Ramos (cell line): ENCODE results near the gene KCNE3.
"Not testable (repeated sequence)": the region's sequence is repeated elsewhere in the genome, so short reads cannot be mapped to it uniquely, and the experiment has no call there.

Source experiments
- in situ Hi-C: fragments of 300-500 bp; cut with MboI; formaldehyde crosslinking; loops from one replicate; pipeline ENCODE4 v1.14.3; 2022; ENCODE audit warnings: low sequenced_read_pairs; ENCODE audit not compliant: unreplicated experiment

The KCNE3 gene

GRCh38 chr11:74447720-74448119 lies 19.6 kb downstream of the KCNE3 start:
- in situ Hi-C loops = loop anchor here (5.0 to 10.0 kb wide), 2 partner anchors 193 to 480 kb away; no protein-coding TSS in a partner anchor

- in situ Hi-C loops = loop anchor here (5.0 to 10.0 kb wide), 2 partner anchors 192 to 479 kb away; no protein-coding TSS in a partner anchor
These were observed 20.8 kb downstream of the KCNE3 start for GRCh38 chr11:74446532-74446938.

- in situ Hi-C loops = loop anchor here (10.0 kb wide), 1 partner anchor 189 kb away; no protein-coding TSS in a partner anchor
These were observed 23.0 kb downstream of the KCNE3 start for GRCh38 chr11:74444173-74444826.

- in situ Hi-C loops = loop anchor here (10.0 kb wide), 1 partner anchor 188 kb away; no protein-coding TSS in a partner anchor
These were observed 24.1 kb downstream of the KCNE3 start for GRCh38 chr11:74443071-74443864.

GRCh38 chr11:74442636-74443035 lies 24.7 kb downstream of the KCNE3 start:
- in situ Hi-C loops = loop anchor here (10.0 kb wide), 1 partner anchor 188 kb away; no protein-coding TSS in a partner anchor

DNA sequence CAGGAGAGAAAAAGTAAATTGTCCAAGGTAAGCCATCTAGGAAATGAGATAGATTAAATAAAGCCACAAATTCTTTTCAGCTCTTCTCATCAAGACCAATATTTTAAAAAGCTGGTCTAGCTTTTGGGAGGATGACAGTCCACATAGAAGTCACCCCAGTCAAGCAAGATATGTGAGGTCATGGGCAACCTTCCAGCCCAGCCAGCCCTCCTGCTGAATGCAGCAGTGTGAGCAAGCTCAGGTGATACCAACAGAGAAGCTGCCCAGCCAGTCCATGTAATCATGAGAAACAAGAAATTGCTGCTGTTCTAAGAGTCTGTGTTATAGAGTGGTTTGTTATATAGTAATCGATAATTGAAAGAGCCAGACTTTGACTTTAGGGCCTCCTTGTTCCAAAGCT lies 28.7 kb downstream of the KCNE3 start:
- in situ Hi-C loops = no loop called here

GRCh38 chr11:74437441-74438042 lies 29.8 kb downstream of the KCNE3 start:
- in situ Hi-C loops = no loop called here

GRCh38 chr11:74434528-74434927 lies 32.8 kb downstream of the KCNE3 start:
- in situ Hi-C loops = no loop called here

GRCh38 chr11:74429205-74429604 lies 38.1 kb downstream of the KCNE3 start:
- in situ Hi-C loops = no loop called here

DNA sequence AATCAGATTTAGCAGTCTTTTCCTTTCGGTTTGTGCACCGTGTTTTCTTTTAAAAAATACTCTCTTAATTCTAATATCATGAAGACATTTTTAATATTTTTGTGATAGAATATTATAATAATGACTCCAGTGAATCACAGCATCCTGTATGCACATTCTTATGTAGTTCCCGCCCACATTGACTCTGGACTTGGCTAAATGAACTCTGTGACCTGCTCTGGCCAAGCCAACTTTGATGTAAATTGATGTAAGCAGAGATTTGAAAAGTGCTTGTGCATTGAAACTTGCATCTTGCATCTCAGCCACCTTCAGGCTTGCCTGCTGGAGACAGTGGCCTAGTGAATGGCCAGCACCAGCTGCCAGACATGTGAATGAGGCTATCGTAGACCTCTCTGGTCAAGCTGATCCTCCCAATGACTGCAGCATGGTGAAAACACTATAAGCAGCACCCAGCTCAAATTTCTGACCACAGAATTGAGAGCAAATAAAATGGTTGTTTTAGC lies 39.9 kb downstream of the KCNE3 start:
- in situ Hi-C loops = no loop called here

DNA sequence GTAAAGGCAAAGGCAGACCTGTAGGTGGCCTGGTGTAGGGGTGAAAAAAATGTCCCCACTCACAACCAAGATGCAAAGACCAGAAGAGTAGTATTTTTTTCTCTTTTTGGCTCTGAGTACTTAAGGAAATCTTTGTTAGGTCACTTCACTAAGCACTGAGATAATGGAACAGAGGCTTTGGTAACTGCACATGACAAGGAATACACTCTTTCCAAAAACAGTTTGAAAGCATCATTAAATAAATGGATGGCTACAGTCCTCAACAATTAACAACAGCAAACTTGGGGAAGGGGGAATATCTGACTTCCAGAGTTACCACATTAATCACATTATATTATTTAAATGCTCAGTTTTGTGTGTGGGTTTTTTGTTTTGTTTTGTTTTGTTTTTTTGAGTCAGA lies 42.2 kb downstream of the KCNE3 start:
- in situ Hi-C loops = no loop called here

GRCh38 chr11:74418509-74418895 lies 48.8 kb downstream of the KCNE3 start:
- in situ Hi-C loops = no loop called here

GRCh38 chr11:74417860-74418508 lies 49.4 kb downstream of the KCNE3 start:
- in situ Hi-C loops = no loop called here

- in situ Hi-C loops = no loop called here
These were observed 50.0 kb downstream of the KCNE3 start for GRCh38 chr11:74417379-74417804.

GRCh38 chr11:74416974-74417373 lies 50.4 kb downstream of the KCNE3 start:
- in situ Hi-C loops = not testable (repeated sequence)

GRCh38 chr11:74412733-74413359 lies 54.5 kb downstream of the KCNE3 start:
- in situ Hi-C loops = no loop called here

- in situ Hi-C loops = no loop called here
These were observed 55.0 kb downstream of the KCNE3 start for GRCh38 chr11:74412321-74412720.

DNA sequence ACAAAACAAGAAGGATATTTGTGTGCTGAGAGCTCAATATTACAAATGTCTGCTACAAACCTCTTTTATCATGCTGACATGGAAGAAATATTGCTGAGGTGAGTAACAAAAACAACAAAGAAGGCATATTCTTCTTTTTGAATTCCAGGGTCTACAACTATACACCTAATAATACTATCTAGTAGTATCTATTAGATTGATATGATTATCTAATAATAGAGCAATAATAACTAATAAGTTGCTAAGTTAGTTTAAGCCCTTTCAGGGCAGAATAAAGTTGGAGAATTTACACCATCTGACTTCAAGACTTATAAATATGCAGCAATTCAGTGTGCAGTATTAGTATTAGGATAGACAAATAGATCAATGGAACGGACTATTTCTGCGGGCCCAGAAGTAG lies 57.7 kb downstream of the KCNE3 start:
- in situ Hi-C loops = no loop called here
